ENCODE data around the gene CAPN1. TPM values are rescaled to one million over a fixed set of nuclear protein-coding genes. Genes with fewer than 3 reads are reported as not detected.

The CAPN1 gene
- polyA plus RNA-seq, 4 donors: 107 to 218 (median 205) TPM

DNA sequence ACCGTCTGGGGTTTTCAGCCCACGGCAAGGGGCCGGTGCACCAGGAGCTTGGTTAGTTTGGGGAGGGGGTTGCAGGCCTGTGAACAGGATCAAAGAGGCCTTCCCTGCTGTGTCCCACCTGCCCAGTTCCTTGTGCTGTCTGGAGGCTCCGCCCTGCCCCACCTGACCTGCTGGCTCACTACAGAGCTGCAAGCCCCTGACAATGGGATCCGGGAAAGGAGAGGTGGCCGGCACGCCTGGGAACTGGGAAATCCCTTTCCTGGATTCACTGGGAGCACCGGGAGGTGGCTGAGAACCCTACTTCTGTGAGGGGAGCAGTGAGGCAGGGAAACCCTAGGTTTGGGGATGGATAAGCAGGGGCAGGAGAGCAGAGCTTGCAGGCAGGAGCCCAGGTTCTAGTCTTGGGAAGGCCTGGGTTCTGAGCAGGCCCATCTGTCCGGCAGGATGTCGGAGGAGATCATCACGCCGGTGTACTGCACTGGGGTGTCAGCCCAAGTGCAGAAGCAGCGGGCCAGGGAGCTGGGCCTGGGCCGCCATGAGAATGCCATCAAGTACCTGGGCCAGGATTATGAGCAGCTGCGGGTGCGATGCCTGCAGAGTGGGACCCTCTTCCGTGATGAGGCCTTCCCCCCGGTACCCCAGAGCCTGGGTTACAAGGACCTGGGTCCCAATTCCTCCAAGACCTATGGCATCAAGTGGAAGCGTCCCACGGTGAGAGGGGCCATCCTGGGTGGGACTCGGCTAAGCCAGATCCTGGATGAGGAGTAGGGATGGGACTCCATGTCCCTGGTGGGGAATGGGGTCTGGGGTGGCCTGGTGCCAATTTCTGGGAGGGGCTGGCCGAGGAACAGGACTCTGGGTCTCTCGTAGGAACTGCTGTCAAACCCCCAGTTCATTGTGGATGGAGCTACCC lies 786 bp downstream of the CAPN1 start:
- no peaks in the 10 kb centered on the region for H3K9me3 ChIP-seq (ENCODE audit: control insufficient read depth in 2 of 2, insufficient read depth in 1 of 2, low read depth in 1 of 2, low read length in 1 of 2)
- peak overlapping the region; percentile 86 to 94 (median 93) for H3K27ac ChIP-seq (ENCODE audit: low read depth in 1 of 3, low read length in 2 of 3)
- no peaks in the 10 kb centered on the region for H3K27me3 ChIP-seq (ENCODE audit: control insufficient read depth in 3 of 3, insufficient read depth in 3 of 3, low read length in 3 of 3)
- FAIRE-seq (no peak), DNase-seq (peak; percentile 64 to 81)
- 15 to 34% (median 29%) methylated on average over 21 to 23 of the region's 23 CpGs for WGBS, 3 donors
- H3K4me1 ChIP-seq (ENCODE audit: control insufficient read depth in 3 of 3, insufficient read depth in 2 of 3, low read depth in 1 of 3, low read length in 2 of 3): peaks cover 0 to 23% (median 7%) of the 10 kb centered on the region in 3 donors
- H3K4me3 ChIP-seq (ENCODE audit: low read depth in 1 of 3, low read length in 3 of 3): peak overlapping the region; percentile 71 to 94 (median 87)
- peaks cover 0 to 43% (median 6%) of the 10 kb centered on the region in 3 donors for H3K36me3 ChIP-seq (ENCODE audit: control insufficient read depth in 3 of 3, insufficient read depth in 2 of 3, low read depth in 1 of 3, low read length in 3 of 3)

DNA sequence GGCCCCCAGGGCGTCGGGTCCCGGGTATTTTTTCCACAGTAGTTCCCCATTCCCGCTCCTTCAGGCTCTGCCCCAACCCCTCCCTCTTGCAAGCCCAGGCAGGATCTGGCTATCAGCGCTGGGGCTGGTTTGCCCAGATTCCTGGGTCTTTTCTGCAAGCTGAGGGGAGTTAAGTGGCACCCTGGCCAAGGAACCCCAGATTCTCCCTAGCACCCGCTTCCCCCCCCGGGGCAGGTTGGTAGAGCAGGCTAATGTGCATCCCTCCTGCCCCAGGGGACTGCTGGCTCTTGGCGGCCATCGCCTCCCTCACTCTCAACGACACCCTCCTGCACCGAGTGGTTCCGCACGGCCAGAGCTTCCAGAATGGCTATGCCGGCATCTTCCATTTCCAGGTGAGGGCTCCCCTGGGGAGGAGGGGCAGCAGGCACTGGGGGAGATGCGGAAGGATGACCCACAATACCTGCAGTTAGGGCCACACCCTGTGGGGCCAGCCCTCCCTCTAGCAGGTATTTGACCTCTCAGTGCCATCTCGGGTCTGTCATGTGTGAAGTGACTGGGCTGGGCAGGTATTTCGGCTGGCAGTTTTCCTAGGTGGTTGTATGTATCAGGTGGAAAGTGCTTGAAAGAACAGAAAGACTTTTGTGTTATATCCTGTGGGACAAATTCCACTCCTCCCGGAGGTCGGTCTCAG lies 1.6 kb downstream of the CAPN1 start:
- no peaks in the 10 kb centered on the region for H3K9me3 ChIP-seq (ENCODE audit: control insufficient read depth in 2 of 2, insufficient read depth in 1 of 2, low read depth in 1 of 2, low read length in 1 of 2)
- DNase-seq (peak; percentile 49 to 64), FAIRE-seq (no peak)
- H3K27ac ChIP-seq (ENCODE audit: low read depth in 1 of 3, low read length in 2 of 3): peak overlapping the region in 2 of 3 donors; percentile 93 to 94
- peak overlapping the region in 2 of 3 donors; percentile 71 to 94 for H3K4me3 ChIP-seq (ENCODE audit: low read depth in 1 of 3, low read length in 3 of 3)
- peaks cover 0 to 23% (median 7%) of the 10 kb centered on the region in 3 donors for H3K4me1 ChIP-seq (ENCODE audit: control insufficient read depth in 3 of 3, insufficient read depth in 2 of 3, low read depth in 1 of 3, low read length in 2 of 3)
- 23 to 67% (median 51%) methylated on average over 19 of the region's 19 CpGs for WGBS, 3 donors
- H3K27me3 ChIP-seq (ENCODE audit: control insufficient read depth in 3 of 3, insufficient read depth in 3 of 3, low read length in 3 of 3): no peaks in the 10 kb centered on the region
- peaks cover 3 to 51% (median 6%) of the 10 kb centered on the region in 3 donors for H3K36me3 ChIP-seq (ENCODE audit: control insufficient read depth in 3 of 3, insufficient read depth in 2 of 3, low read depth in 1 of 3, low read length in 3 of 3)

DNA sequence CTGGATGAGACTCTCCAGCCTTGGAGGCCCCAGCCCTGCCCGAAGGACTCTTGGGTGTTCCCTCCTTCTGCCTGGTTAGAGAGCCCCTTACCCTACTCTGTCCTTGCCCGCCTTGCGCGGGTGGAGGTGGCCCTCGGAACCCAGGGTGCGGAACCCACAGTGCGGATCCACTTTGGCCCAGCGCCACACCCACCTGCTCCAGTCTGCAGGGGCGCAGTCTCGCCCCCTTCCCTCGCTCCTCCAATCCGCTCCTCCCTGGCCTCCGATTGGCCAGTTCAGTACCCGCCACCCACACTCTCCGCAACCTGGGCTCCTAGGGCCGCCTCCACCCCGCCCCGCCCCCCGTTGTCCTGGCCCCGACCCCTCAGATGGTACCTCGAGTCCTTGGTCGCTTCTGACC lies 2.4 kb downstream of the CAPN1 start:
- Histone ChIP-seq H3K27ac (ENCODE audit: low read depth in 1 of 3, low read length in 2 of 3) (peak overlapping the region in 1 of 3 donors; percentile 62), H3K36me3 (ENCODE audit: control insufficient read depth in 3 of 3, insufficient read depth in 2 of 3, low read depth in 1 of 3, low read length in 3 of 3) (peaks cover 6 to 59% (median 9%) of the 10 kb centered on the region in 3 donors), H3K4me3 (ENCODE audit: low read depth in 1 of 3, low read length in 3 of 3) (no peak overlapping the region), H3K4me1 (ENCODE audit: control insufficient read depth in 3 of 3, insufficient read depth in 2 of 3, low read depth in 1 of 3, low read length in 2 of 3) (peaks cover 0 to 23% (median 7%) of the 10 kb centered on the region in 3 donors), H3K9me3 (ENCODE audit: control insufficient read depth in 2 of 2, insufficient read depth in 1 of 2, low read depth in 1 of 2, low read length in 1 of 2) (no peaks in the 10 kb centered on the region), H3K27me3 (ENCODE audit: control insufficient read depth in 3 of 3, insufficient read depth in 3 of 3, low read length in 3 of 3) (no peaks in the 10 kb centered on the region)
- no peak for FAIRE-seq
- DNase-seq: no peak
- 87 to 89% (median 89%) methylated on average over 22 of the region's 22 CpGs for WGBS, 3 donors

DNA sequence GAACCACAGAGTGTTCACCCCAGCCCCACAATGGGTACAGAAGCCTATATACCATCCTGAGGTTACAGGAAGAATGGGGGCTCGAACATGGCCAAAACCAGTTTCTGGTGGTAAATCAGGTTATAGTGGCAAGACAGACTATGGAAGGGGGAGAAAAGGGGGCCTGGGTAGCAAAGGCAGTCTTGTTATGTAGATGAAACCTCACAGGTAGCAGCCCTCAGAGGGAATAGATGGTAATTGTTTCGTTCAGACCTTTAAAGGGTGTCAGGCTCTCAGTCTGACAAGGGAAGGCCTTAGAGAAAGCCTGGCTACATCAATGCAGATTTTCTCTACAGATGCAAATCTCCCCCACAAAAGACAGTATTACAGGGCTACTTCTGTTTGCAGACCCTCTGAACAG lies 3.4 kb downstream of the CAPN1 start:
- FAIRE-seq (no peak), DNase-seq (no peak)
- Histone ChIP-seq H3K4me1 (ENCODE audit: control insufficient read depth in 3 of 3, insufficient read depth in 2 of 3, low read depth in 1 of 3, low read length in 2 of 3) (peaks cover 0 to 23% (median 7%) of the 10 kb centered on the region in 3 donors), H3K27ac (ENCODE audit: low read depth in 1 of 3, low read length in 2 of 3) (no peak overlapping the region), H3K4me3 (ENCODE audit: low read depth in 1 of 3, low read length in 3 of 3) (no peak overlapping the region), H3K9me3 (ENCODE audit: control insufficient read depth in 2 of 2, insufficient read depth in 1 of 2, low read depth in 1 of 2, low read length in 1 of 2) (no peaks in the 10 kb centered on the region), H3K36me3 (ENCODE audit: control insufficient read depth in 3 of 3, insufficient read depth in 2 of 3, low read depth in 1 of 3, low read length in 3 of 3) (peaks cover 11 to 70% (median 13%) of the 10 kb centered on the region in 3 donors), H3K27me3 (ENCODE audit: control insufficient read depth in 3 of 3, insufficient read depth in 3 of 3, low read length in 3 of 3) (no peaks in the 10 kb centered on the region)
- WGBS, 3 donors: 90 to 97% (median 95%) methylated on average over 2 of the region's 2 CpGs

DNA sequence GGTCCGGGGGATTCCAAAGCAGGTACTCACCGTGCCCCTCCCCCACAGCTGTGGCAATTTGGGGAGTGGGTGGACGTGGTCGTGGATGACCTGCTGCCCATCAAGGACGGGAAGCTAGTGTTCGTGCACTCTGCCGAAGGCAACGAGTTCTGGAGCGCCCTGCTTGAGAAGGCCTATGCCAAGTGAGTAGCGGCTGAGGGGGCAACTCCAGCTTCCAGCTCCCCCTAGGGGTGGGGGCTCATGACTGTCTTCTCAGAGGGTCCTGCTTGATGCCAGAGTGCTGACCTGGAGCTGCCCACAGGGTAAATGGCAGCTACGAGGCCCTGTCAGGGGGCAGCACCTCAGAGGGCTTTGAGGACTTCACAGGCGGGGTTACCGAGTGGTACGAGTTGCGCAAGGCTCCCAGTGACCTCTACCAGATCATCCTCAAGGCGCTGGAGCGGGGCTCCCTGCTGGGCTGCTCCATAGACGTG lies 4.2 kb downstream of the CAPN1 start:
- no peak for FAIRE-seq
- H3K36me3 ChIP-seq (ENCODE audit: control insufficient read depth in 3 of 3, insufficient read depth in 2 of 3, low read depth in 1 of 3, low read length in 3 of 3): peaks cover 12 to 76% (median 19%) of the 10 kb centered on the region in 3 donors
- DNase-seq: no peak
- no peaks in the 10 kb centered on the region for H3K9me3 ChIP-seq (ENCODE audit: control insufficient read depth in 2 of 2, insufficient read depth in 1 of 2, low read depth in 1 of 2, low read length in 1 of 2)
- H3K4me3 ChIP-seq (ENCODE audit: low read depth in 1 of 3, low read length in 3 of 3): no peak overlapping the region
- H3K27ac ChIP-seq (ENCODE audit: low read depth in 1 of 3, low read length in 2 of 3): no peak overlapping the region
- no peaks in the 10 kb centered on the region for H3K27me3 ChIP-seq (ENCODE audit: control insufficient read depth in 3 of 3, insufficient read depth in 3 of 3, low read length in 3 of 3)
- H3K4me1 ChIP-seq (ENCODE audit: control insufficient read depth in 3 of 3, insufficient read depth in 2 of 3, low read depth in 1 of 3, low read length in 2 of 3): peaks cover 0 to 18% (median 3%) of the 10 kb centered on the region in 3 donors
- WGBS, 3 donors: 85 to 91% (median 89%) methylated on average over 18 of the region's 18 CpGs

DNA sequence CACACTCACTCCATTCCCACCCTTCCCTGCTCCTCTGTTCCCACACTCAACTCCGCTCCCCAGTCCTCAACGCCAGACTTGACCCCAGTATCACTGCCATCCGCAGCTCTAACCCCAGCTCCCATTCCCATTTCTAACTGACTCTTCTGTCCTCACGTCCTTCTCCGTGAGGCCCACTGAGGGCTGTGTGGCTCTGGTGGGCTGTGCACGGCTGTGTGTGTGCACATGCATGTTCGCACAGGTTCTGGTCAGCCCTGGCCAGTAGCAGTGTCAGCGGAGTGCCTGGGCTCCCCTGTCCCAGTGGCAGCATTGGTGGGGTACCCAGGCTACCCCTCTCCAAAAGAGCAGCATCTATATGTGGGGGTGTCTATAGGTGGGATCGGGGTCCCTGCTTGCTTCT lies 5.0 kb downstream of the CAPN1 start:
- Histone ChIP-seq H3K27me3 (ENCODE audit: control insufficient read depth in 3 of 3, insufficient read depth in 3 of 3, low read length in 3 of 3) (no peaks in the 10 kb centered on the region), H3K4me1 (ENCODE audit: control insufficient read depth in 3 of 3, insufficient read depth in 2 of 3, low read depth in 1 of 3, low read length in 2 of 3) (peaks cover 0 to 18% (median 3%) of the 10 kb centered on the region in 3 donors), H3K27ac (ENCODE audit: low read depth in 1 of 3, low read length in 2 of 3) (no peak overlapping the region), H3K9me3 (ENCODE audit: control insufficient read depth in 2 of 2, insufficient read depth in 1 of 2, low read depth in 1 of 2, low read length in 1 of 2) (no peaks in the 10 kb centered on the region), H3K36me3 (ENCODE audit: control insufficient read depth in 3 of 3, insufficient read depth in 2 of 3, low read depth in 1 of 3, low read length in 3 of 3) (peaks cover 13 to 80% (median 19%) of the 10 kb centered on the region in 3 donors), H3K4me3 (ENCODE audit: low read depth in 1 of 3, low read length in 3 of 3) (no peak overlapping the region)
- 91 to 99% (median 95%) methylated on average over 9 of the region's 9 CpGs for WGBS, 3 donors
- DNase-seq (no peak), FAIRE-seq (no peak)

DNA sequence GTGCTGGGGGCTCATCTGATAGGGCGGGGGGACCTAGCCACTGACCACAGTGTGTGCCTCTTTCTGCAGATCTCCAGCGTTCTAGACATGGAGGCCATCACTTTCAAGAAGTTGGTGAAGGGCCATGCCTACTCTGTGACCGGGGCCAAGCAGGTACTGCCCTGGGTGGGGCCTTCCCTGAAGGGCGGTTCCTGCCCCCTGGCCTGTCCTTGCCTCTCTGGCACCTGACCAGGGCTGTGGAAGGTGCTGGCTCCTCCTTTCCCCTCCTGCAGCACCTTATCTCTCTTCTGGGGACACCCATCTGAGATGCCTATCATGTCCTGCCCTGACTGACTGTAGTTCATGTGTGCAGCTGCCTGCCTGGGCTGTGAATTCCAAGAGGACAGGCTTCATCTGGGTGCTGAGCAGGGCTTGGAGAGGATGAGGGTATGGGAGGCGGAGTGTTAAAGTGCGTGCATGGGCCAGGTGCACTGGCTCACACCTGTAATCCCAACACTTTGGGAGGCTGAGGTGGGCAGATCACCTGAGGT lies 5.5 kb downstream of the CAPN1 start:
- Histone ChIP-seq H3K27ac (ENCODE audit: low read depth in 1 of 3, low read length in 2 of 3) (no peak overlapping the region), H3K4me1 (ENCODE audit: control insufficient read depth in 3 of 3, insufficient read depth in 2 of 3, low read depth in 1 of 3, low read length in 2 of 3) (peaks cover 0 to 18% (median 3%) of the 10 kb centered on the region in 3 donors), H3K9me3 (ENCODE audit: control insufficient read depth in 2 of 2, insufficient read depth in 1 of 2, low read depth in 1 of 2, low read length in 1 of 2) (no peaks in the 10 kb centered on the region), H3K36me3 (ENCODE audit: control insufficient read depth in 3 of 3, insufficient read depth in 2 of 3, low read depth in 1 of 3, low read length in 3 of 3) (peaks cover 13 to 82% (median 19%) of the 10 kb centered on the region in 3 donors), H3K4me3 (ENCODE audit: low read depth in 1 of 3, low read length in 3 of 3) (no peak overlapping the region), H3K27me3 (ENCODE audit: control insufficient read depth in 3 of 3, insufficient read depth in 3 of 3, low read length in 3 of 3) (no peaks in the 10 kb centered on the region)
- WGBS, 3 donors: 73 to 89% (median 80%) methylated on average over 6 of the region's 6 CpGs
- FAIRE-seq (no peak), DNase-seq (peak in 1 of 2 donors; percentile 67)

DNA sequence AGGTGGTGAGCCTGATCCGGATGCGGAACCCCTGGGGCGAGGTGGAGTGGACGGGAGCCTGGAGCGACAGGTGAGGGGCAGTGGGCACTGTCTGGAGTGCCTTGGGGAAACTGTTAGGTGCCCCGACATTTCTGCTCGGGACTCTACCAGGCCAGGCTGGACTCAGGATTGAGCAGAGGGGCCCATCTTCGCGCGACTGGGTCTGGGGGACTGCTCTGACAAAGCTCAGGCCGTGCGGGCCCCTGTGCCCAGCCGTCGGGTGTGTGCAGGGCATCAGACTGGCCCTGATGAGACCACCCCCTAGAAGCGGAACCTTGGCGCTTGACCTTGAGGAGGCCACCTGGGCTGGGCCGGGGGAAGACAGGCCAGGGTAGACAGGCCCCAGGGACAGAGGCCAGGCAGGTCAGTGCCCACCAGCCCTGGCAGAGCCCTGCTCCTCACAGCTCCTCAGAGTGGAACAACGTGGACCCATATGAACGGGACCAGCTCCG lies 6.3 kb downstream of the CAPN1 start:
- Histone ChIP-seq H3K27ac (ENCODE audit: low read depth in 1 of 3, low read length in 2 of 3) (no peak overlapping the region), H3K9me3 (ENCODE audit: control insufficient read depth in 2 of 2, insufficient read depth in 1 of 2, low read depth in 1 of 2, low read length in 1 of 2) (no peaks in the 10 kb centered on the region), H3K27me3 (ENCODE audit: control insufficient read depth in 3 of 3, insufficient read depth in 3 of 3, low read length in 3 of 3) (no peaks in the 10 kb centered on the region), H3K4me1 (ENCODE audit: control insufficient read depth in 3 of 3, insufficient read depth in 2 of 3, low read depth in 1 of 3, low read length in 2 of 3) (peaks cover 0 to 11% (median 0%) of the 10 kb centered on the region in 3 donors), H3K4me3 (ENCODE audit: low read depth in 1 of 3, low read length in 3 of 3) (no peak overlapping the region), H3K36me3 (ENCODE audit: control insufficient read depth in 3 of 3, insufficient read depth in 2 of 3, low read depth in 1 of 3, low read length in 3 of 3) (peaks cover 13 to 82% (median 19%) of the 10 kb centered on the region in 3 donors)
- DNase-seq (no peak), FAIRE-seq (no peak)
- 94 to 98% (median 95%) methylated on average over 20 of the region's 20 CpGs for WGBS, 3 donors

All from small intestine (tissue), 7 donors.